K562 (cell line): ENCODE results near the gene RTN4. TPM values are rescaled to one million over a fixed set of nuclear protein-coding genes. Genes with fewer than 3 reads are reported as not detected.

Experiments used
- ATAC-seq: fragments of 200-7000 bp; cut with Tn5 transposase; 3 replicates; pipeline ENCODE4 v1.9.1; 2020; ENCODE audit warnings: moderate library complexity
- BruUV-seq: library from RNA; stranded (reverse); fragments of 400-500 nt; replicated peaks from 2 replicates; lab custom pipeline; 2021; lab: Mats Ljungman, UMichigan
- CTCF ChIA-PET: fragments of 300-600 bp; formaldehyde crosslinking; extraction: SDS; loops from one replicate; lab custom pipeline; 2021; ENCODE audit warnings: low intra/inter-chr PET ratio; lab: Yijun Ruan, JAX
- POLR2A ChIA-PET: fragments of 300-600, 350-650 bp; sonication (Branson Sonifier 250); formaldehyde crosslinking; extraction: SDS; loops from one replicate; lab custom pipeline; 2021; ENCODE audit warnings: antibody characterized with exemption, inconsistent platforms; lab: Yijun Ruan, JAX
- DNase-seq, 4 experiments: peaks; one replicate each; pipeline versions ENCODE4 v3.0.0 to v3.0.0-alpha.2; 2011 to 2018; ENCODE audit warnings: low spot score in 3 of 4, mixed read lengths in 3 of 4; ENCODE audit errors: extremely low read depth in 1 of 4
- FAIRE-seq: peaks from 2 replicates; lab custom pipeline; 2011; peaks lifted over from hg19 to GRCh38; lab: Jason Lieb, UNC
- H2AFZ ChIP-seq: 2 replicates; pipeline ENCODE4 v1.6.0; 2011; ENCODE audit warnings: low read depth, low read length, control low read depth, inconsistent platforms
- H3K27ac ChIP-seq: fragments of 200-600 bp; 3 replicates; pipeline ENCODE4 v1.8.0; 2011; ENCODE audit warnings: low read depth, mild to moderate bottlenecking, control low read depth, inconsistent platforms, low read length, moderate library complexity, mixed read lengths; ENCODE audit errors: extremely low read depth
- H3K27me3 ChIP-seq, 2 experiments: fragments of 300-600 bp in 1 of 2; 2 replicates in 1 of 2; 3 replicates in 1 of 2; pipeline versions ENCODE4 v1.6.0 to v1.8.0; 2011; ENCODE audit warnings: inconsistent platforms in 2 of 2, low read length in 2 of 2, mild to moderate bottlenecking in 1 of 2, mixed read lengths in 1 of 2, moderate library complexity in 1 of 2; ENCODE audit not compliant: control insufficient read depth in 2 of 2, insufficient read depth in 2 of 2
- H3K36me3 ChIP-seq: fragments of 300-600 bp; 3 replicates; pipeline ENCODE4 v1.8.0; 2011; ENCODE audit warnings: mild to moderate bottlenecking, low read length, inconsistent platforms; ENCODE audit not compliant: control insufficient read depth, insufficient read depth
- H3K4me1 ChIP-seq, 2 experiments: fragments of 200-600 bp in 1 of 2; replicated peaks in 1 of 2; 2 replicates in 1 of 2; 3 replicates in 1 of 2; pipeline versions ENCODE4 v1.5.1 to v1.8.0; 2011; ENCODE audit warnings: inconsistent platforms in 2 of 2, low read length in 2 of 2, mild to moderate bottlenecking in 1 of 2, mixed read lengths in 1 of 2, moderate library complexity in 1 of 2; ENCODE audit not compliant: control insufficient read depth in 2 of 2, insufficient read depth in 2 of 2
- H3K4me2 ChIP-seq: 2 replicates; pipeline ENCODE4 v1.6.1; 2011; ENCODE audit warnings: low read length, control low read depth, inconsistent platforms, mixed read lengths; ENCODE audit not compliant: insufficient read depth
- H3K4me3 ChIP-seq: fragments of 200-600 bp; sonication (generic), shearing (Covaris generic); 2 replicates; pipeline ENCODE4 v1.5.1; 2016; ENCODE audit warnings: control low read depth, inconsistent platforms
- H3K79me2 ChIP-seq: fragments of 200-600 bp; 3 replicates; pipeline ENCODE4 v1.8.0; 2011; ENCODE audit warnings: low read length, inconsistent platforms; ENCODE audit not compliant: control insufficient read depth, insufficient read depth
- H3K9ac ChIP-seq, 2 experiments: 2 replicates each; pipeline versions ENCODE4 v1.6.0 to v1.6.1; 2011; ENCODE audit warnings: low read depth in 2 of 2, low read length in 2 of 2, control low read depth in 1 of 2, inconsistent platforms in 1 of 2, mild to moderate bottlenecking in 1 of 2, mixed read lengths in 1 of 2; ENCODE audit not compliant: insufficient read depth in 1 of 2
- H3K9me1 ChIP-seq: one replicate; pipeline ENCODE4 v1.6.0; 2011; ENCODE audit warnings: inconsistent platforms, mild to moderate bottlenecking, low read length, moderate library complexity; ENCODE audit not compliant: control insufficient read depth, insufficient read depth
- H3K9me3 ChIP-seq: replicated peaks from 2 replicates; pipeline ENCODE4 v1.5.1; 2011; ENCODE audit warnings: low read depth, low read length, inconsistent platforms; ENCODE audit not compliant: control insufficient read depth, insufficient read depth
- H4K20me1 ChIP-seq: replicated peaks from 2 replicates; pipeline ENCODE4 v1.6.1; 2011; ENCODE audit warnings: low read length, inconsistent platforms, mixed read lengths; ENCODE audit not compliant: control insufficient read depth, insufficient read depth
- ARID1B ChIP-seq: fragments of 450-650 bp; IDR thresholded peaks from 2 replicates; pipeline ENCODE4 v1.6.1; 2016; ENCODE audit warnings: antibody characterized with exemption, mild to moderate bottlenecking, inconsistent platforms
- CBFA2T2 ChIP-seq: fragments of 450-650 bp; conservative IDR thresholded peaks from 2 replicates; pipeline ENCODE4 v1.6.1; 2017; ENCODE audit warnings: mild to moderate bottlenecking
- CBFA2T3 ChIP-seq: fragments of 450-650 bp; IDR thresholded peaks from 2 replicates; pipeline ENCODE4 v1.6.1; 2017
- CCNT2 ChIP-seq: IDR thresholded peaks from 2 replicates; pipeline ENCODE4 v1.6.1; 2011; ENCODE audit warnings: borderline replicate concordance, low read depth, mild to moderate bottlenecking, moderate library complexity, mixed read lengths, low read length; ENCODE audit not compliant: insufficient read length; ENCODE audit errors: extremely low read depth
- GTF2A2 ChIP-seq: IDR thresholded peaks from 2 replicates; pipeline ENCODE4 v1.6.1; 2016; ENCODE audit warnings: mild to moderate bottlenecking, missing genetic modification characterization, missing compliant biosample characterization
- NFIC ChIP-seq: fragments of 450-650 bp; IDR thresholded peaks from 2 replicates; pipeline ENCODE4 v1.6.1; 2017; ENCODE audit warnings: mild to moderate bottlenecking, inconsistent platforms
- POLR2AphosphoS5 ChIP-seq: IDR thresholded peaks from 2 replicates; pipeline ENCODE4 v1.6.1; 2011; ENCODE audit warnings: mild to moderate bottlenecking, low read depth, low read length, moderate library complexity; ENCODE audit not compliant: control insufficient read depth, insufficient read depth
- RCOR1 ChIP-seq, 2 experiments: IDR thresholded peaks; 2 replicates each; pipeline ENCODE4 v1.6.1; 2012; ENCODE audit warnings: low read depth in 2 of 2, low read length in 2 of 2, borderline replicate concordance in 1 of 2, improper control_type of control experiment in 1 of 2
- SPI1 ChIP-seq: IDR thresholded peaks from 2 replicates; pipeline ENCODE4 v1.6.1; 2011; ENCODE audit warnings: low read depth, low read length, control low read depth, borderline replicate concordance
- SRSF3 ChIP-seq: fragments of 200-400 bp; formaldehyde crosslinking; IDR thresholded peaks from 2 replicates; pipeline ENCODE4 v1.6.1; 2016; ENCODE audit warnings: mild to moderate bottlenecking, low read length, moderate library complexity; ENCODE audit not compliant: insufficient read depth
- TAL1 ChIP-seq: fragments of 450-650 bp; IDR thresholded peaks from 2 replicates; pipeline ENCODE4 v1.6.1; 2016; ENCODE audit warnings: mild to moderate bottlenecking
- ZNF224 ChIP-seq: sonication (generic); formaldehyde crosslinking; IDR thresholded peaks from 2 replicates; pipeline ENCODE4 v1.8.0; 2022; ENCODE audit warnings: mild to moderate bottlenecking, missing genetic modification reagents
- ZNF384 ChIP-seq: IDR thresholded peaks from 2 replicates; pipeline ENCODE4 v1.6.1; 2012; ENCODE audit warnings: low read depth, low read length, improper control_type of control experiment
- WGBS: fragments of 100-300 bp; shearing (Covaris generic); methylation state at CpG from one replicate; pipeline ENCODE4 v1.1.6; 2016; ENCODE audit warnings: low coverage, mixed read lengths; ENCODE audit not compliant: insufficient coverage; ENCODE audit errors: missing lambda C conversion rate; 5-methylcytosine and 5-hydroxymethylcytosine counted together
- in situ Hi-C: fragments of 300-500 bp; cut with MboI; formaldehyde crosslinking; loops from 4 replicates; pipeline ENCODE4 v1.15.0; 2018; ENCODE audit warnings: inconsistent platforms, mixed read lengths
- intact Hi-C: fragments of 100-400 bp; cut with micrococcal nuclease; formaldehyde crosslinking; loops from 2 replicates; pipeline ENCODE4 v1.14.2; 2022
- polyA plus RNA-seq, 8 experiments: library from polyadenylated mRNA; depleted of rRNA in 4 of 8; stranded (reverse) in 5 of 8; unstranded in 3 of 8; fragments of >200 nt; fragmentation: Nextera tagmentation in 2 of 8; fragmentation: Illumina TruSeq in 1 of 8; extraction: Ambion mirVana in 2 of 8; extraction: Trizol in 1 of 8; gene quantifications; 2 replicates each; pipeline versions ENCODE4 v1.2.1 to v1.2.3, GENCODE V29; 2011 to 2014; ENCODE audit warnings: inconsistent platforms in 1 of 8, missing spikeins in 1 of 8
- total RNA-seq, 7 experiments: library from RNA; depleted of rRNA in 6 of 7; stranded (reverse); fragments of >200 nt in 6 of 7; fragmentation: Illumina TruSeq in 2 of 7; extraction: Trizol in 2 of 7; gene quantifications; 2 replicates each; pipeline versions ENCODE4 v1.2.1 to v1.2.3, GENCODE V29; 2011 to 2021; ENCODE audit warnings: low replicate concordance in 1 of 7

Gene RTN4
- total and polyA plus RNA-seq, 9 of the 15 experiments (the other 6 are each of a cell fraction or from before 2014, with no cell fraction given): 73.0 to 248 (median 116) TPM

DNA sequence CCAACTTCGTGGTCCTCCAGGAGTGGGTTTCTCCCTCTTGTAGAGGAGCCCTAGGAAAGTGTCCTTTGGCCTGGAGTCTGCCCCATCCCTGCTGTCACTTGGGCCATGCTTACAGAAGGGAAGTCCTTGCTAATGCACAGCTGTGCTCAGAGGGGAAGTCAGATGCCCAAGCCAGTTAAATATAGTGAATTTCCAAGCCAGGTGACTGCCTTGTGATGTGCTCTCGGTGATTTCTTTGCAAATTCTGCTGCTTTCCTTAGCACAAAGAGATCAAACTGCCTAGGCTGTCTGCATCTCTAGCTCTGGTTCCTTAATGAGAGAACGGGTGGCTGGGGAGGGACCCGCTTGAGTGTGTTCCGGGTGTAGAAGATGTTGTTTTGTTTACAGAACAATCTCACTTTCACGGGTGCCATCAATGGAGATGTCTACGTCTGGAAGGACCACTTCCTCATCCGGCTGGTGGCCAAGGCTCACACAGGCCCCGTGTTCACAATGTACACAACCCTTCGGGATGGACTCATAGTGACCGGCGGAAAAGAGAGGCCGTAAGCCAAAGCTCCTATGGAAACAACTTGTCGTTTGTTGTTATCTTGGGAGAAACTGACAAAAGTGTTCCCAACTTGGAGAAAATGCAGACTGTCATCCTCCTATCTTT lies 91.4 kb downstream of the RTN4 start:
- no peaks in the 10 kb centered on the region for H3K27me3 ChIP-seq
- no peak overlapping the region for H3K9ac ChIP-seq
- H3K4me2 ChIP-seq: no peak overlapping the region
- in situ Hi-C loops (no loop called here), intact Hi-C loops (no loop called here)
- no peaks in the 10 kb centered on the region for H3K36me3 ChIP-seq
- 65% methylated on average over 14 of the region's 14 CpGs for WGBS
- no peak overlapping the region for H3K4me3 ChIP-seq
- H3K9me3 ChIP-seq: no peaks in the 10 kb centered on the region
- ChIA-PET CTCF (no interaction called here), POLR2A (no interaction called here)
- ATAC-seq (no peak), DNase-seq (no peak), FAIRE-seq (no peak)
- H3K79me2 ChIP-seq: no peaks in the 10 kb centered on the region
- H3K9me1 ChIP-seq: no peaks in the 10 kb centered on the region
- H3K4me1 ChIP-seq: peaks cover 34% of the 10 kb centered on the region in 2 experiments
- no peak overlapping the region for H3K27ac ChIP-seq
- TF ChIP-seq SPI1: peak; percentile 39; the same call in 1 of the 2 replicates
- no peak for TF ChIP-seq GTF2A2 (tag)
- TF ChIP-seq, all 486 proteins: peak for 1
- Histone ChIP-seq H4K20me1 (no peaks in the 10 kb centered on the region), H2AFZ (peak overlapping the region; percentile 51)
- BruUV-seq: no TSS peak

DNA sequence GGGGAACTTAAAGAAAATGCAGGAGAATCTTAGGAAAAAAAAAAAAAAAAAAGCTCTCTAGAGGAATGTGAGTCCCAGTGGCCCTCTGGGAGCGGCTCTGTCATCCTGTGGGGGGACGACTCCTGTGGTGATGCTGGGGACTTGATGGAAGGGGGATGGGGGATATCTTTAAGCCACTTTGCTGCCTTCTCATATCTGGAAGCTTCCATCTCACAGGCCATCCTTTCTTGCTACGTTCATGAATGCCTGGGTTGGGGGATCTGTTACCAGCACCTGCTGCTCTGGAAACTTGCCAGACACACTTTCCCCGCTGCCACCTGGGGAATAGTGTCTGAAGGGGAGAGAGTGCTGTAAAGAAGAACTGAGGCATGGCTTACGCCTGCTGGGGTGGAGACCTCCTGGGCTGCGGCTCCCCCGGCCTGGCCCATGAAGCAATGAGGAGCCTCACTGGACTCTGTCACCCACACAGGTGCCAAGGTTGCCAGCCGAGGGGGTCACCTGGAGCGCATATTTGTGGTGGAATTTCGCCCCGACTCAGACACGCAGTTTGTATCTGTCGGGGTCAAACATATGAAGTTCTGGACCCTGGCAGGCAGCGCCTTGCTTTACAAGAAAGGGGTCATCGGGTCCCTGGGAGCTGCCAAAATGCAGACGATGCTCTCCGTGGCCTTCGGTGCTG lies 92.8 kb downstream of the RTN4 start:
- ChIA-PET POLR2A (interaction anchor here (0.6 to 2.7 kb wide), 7 partner anchors 8 to 237 kb away, joined by 3 to 16 read pairs (median 9); no protein-coding TSS in a partner anchor), CTCF (no interaction called here)
- H3K79me2 ChIP-seq: no peaks in the 10 kb centered on the region
- H3K9ac ChIP-seq: peak overlapping the region; percentile 31 to 78; a peak in 2 of 4 replicates
- H3K27ac ChIP-seq: no peak overlapping the region
- in situ Hi-C loops: no loop called here
- H3K4me1 ChIP-seq: peaks cover 35 to 43% of the 10 kb centered on the region in 2 experiments
- ATAC-seq: peak; percentile 14; the same call in 2 of the 3 replicates
- H3K4me2 ChIP-seq: no peak overlapping the region; the same call in 1 of the 2 replicates
- H3K27me3 ChIP-seq: no peaks in the 10 kb centered on the region; a peak in 1 of 5 replicates
- no peaks in the 10 kb centered on the region for H3K36me3 ChIP-seq
- peak overlapping the region; percentile 90 for H2AFZ ChIP-seq
- no TSS peak for BruUV-seq
- no peaks in the 10 kb centered on the region for H3K9me1 ChIP-seq
- intact Hi-C loops: no loop called here
- DNase-seq: peak; percentile 32 to 72 (median 48)
- no peak overlapping the region for H3K4me3 ChIP-seq
- TF ChIP-seq CBFA2T2: peak; percentile 51
- TF ChIP-seq TAL1: peak; percentile 26; the same call in 1 of the 2 replicates
- TF ChIP-seq SRSF3: no peak
- peak; percentile 78 for TF ChIP-seq NFIC
- TF ChIP-seq ZNF224 (CRISPR knock-in tag): no peak
- 0 out of 2 replicates have a peak, but pooled peaks have one; percentile 17 for TF ChIP-seq ARID1B
- TF ChIP-seq POLR2AphosphoS5: peak; percentile 34; the same call in 1 of the 2 replicates
- peak; percentile 37; the same call in 1 of the 2 replicates for TF ChIP-seq ZNF384
- TF ChIP-seq RCOR1 (IDR thresholded peaks at IDR 0.05; ENCODE audit: borderline replicate concordance in 1 of 2, low read depth in 2 of 2, low read length in 2 of 2): 0 out of 4 replicates have a peak, but pooled peaks of 1 of the 2 experiments have one; percentile 7
- TF ChIP-seq CBFA2T3: peak; percentile 74
- TF ChIP-seq CCNT2: no peak
- 78% methylated on average over 18 of the region's 18 CpGs for WGBS
- no peaks in the 10 kb centered on the region for H3K9me3 ChIP-seq
- no peak for FAIRE-seq
- no peaks in the 10 kb centered on the region for H4K20me1 ChIP-seq
